BLaER1 treated with 17β-estradiol and CSF1 and Interleukin-3, amounts not matched to agents 10 nM and 100 nM (cell line): ENCODE results near the gene VARS2.

Source experiments
- H3K27ac ChIP-seq, 11 experiments: shearing (Covaris generic); formaldehyde crosslinking; 2 replicates each; pipeline ENCODE4 v1.8.1; 2022
- H3K27me3 ChIP-seq, 11 experiments: shearing (Covaris generic); formaldehyde crosslinking; 2 replicates each; pipeline ENCODE4 v1.8.1; 2022
- H3K36me3 ChIP-seq, 11 experiments: shearing (Covaris generic); formaldehyde crosslinking; 2 replicates each; pipeline ENCODE4 v1.8.1; 2022
- H3K4me1 ChIP-seq, 10 experiments: shearing (Covaris generic); formaldehyde crosslinking; 2 replicates each; pipeline ENCODE4 v1.8.1; 2022
- H3K4me2 ChIP-seq, 11 experiments: shearing (Covaris generic); formaldehyde crosslinking; 2 replicates each; pipeline ENCODE4 v1.8.1; 2022
- H3K4me3 ChIP-seq, 10 experiments: shearing (Covaris generic); formaldehyde crosslinking; 2 replicates each; pipeline ENCODE4 v1.8.1; 2022
- H3K9ac ChIP-seq, 11 experiments: shearing (Covaris generic); formaldehyde crosslinking; 2 replicates each; pipeline ENCODE4 v1.8.1; 2022
- H3K9me3 ChIP-seq, 11 experiments: shearing (Covaris generic); formaldehyde crosslinking; replicated peaks in 1 of 11; 2 replicates each; pipeline ENCODE4 v1.8.1; 2022
- H4K20me1 ChIP-seq, 11 experiments: shearing (Covaris generic); formaldehyde crosslinking; 2 replicates each; pipeline ENCODE4 v1.8.1; 2022
- Cebpa-rat ChIP-seq, 11 experiments: shearing (Covaris generic); IDR thresholded peaks; 2 replicates each; pipeline ENCODE4 v1.8.1; 2022

Gene VARS2

GRCh38 chr6:30954631-30955366 is 40.8 kb downstream of the VARS2 start:
- TF ChIP-seq Cebpa-rat (IDR thresholded peaks at IDR 0.05) = no peak
- H3K27me3 ChIP-seq = peaks cover 0 to 43% (median 8%) of the 10 kb centered on the region in 11 experiments; a peak in 10 of 22 replicates
- peak overlapping the region; percentile 81 to 95 (median 90) for H3K4me2 ChIP-seq
- peaks cover 16 to 23% (median 21%) of the 10 kb centered on the region in 10 experiments for H3K4me1 ChIP-seq
- H3K9ac ChIP-seq = peak overlapping the region; percentile 39 to 78 (median 72); a peak in 21 of 22 replicates
- H3K9me3 ChIP-seq = peaks cover 0 to 22% (median 13%) of the 10 kb centered on the region in 11 experiments; a peak in 14 of 22 replicates
- no peaks in the 10 kb centered on the region; a peak in 1 of 22 replicates for H4K20me1 ChIP-seq
- no peaks in the 10 kb centered on the region for H3K36me3 ChIP-seq
- peak overlapping the region; percentile 42 to 68 (median 56) for H3K4me3 ChIP-seq
- H3K27ac ChIP-seq = peak overlapping the region; percentile 33 to 75 (median 63); a peak in 20 of 22 replicates

DNA sequence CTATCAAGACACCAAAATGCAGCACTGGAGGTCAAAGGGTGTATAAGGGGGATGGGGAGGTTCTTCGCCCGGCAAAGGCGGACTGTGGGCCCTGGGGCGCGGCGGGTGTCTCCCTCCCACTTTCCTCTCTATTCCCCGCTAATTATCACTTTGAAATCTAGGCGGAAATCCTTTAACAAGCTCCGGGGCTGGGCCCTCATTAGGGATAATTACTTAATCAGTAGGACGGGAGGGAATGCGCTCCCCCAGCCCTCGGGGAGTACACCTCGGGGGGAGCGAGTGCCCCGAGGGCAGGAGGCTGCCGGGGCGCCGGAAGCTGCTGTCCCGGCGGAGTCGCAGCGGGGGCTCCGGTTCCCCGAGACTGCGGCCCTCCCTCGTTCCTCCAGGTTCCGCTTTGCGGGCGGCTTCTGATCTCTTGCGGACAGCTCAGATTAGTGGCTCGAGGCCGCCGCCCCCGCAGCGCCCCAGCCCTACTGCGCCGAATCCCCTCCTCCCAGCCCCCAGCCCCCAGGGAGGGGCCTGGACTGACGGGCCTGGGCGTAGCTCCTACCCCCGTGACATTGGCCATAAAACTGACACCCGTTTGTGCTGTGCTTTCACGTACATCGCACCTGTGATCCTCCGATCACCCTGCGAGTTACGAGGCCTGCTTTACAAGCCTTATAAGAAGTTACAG is 41.5 kb downstream of the VARS2 start:
- Histone ChIP-seq H3K4me3 (peak overlapping the region; percentile 42 to 68 (median 56)), H3K4me1 (peaks cover 16 to 23% (median 21%) of the 10 kb centered on the region in 10 experiments), H3K27ac (peak overlapping the region; percentile 33 to 75 (median 63); a peak in 21 of 22 replicates), H3K36me3 (no peaks in the 10 kb centered on the region), H3K9me3 (peaks cover 0 to 15% (median 8%) of the 10 kb centered on the region in 11 experiments; a peak in 13 of 22 replicates), H3K9ac (peak overlapping the region; percentile 39 to 78 (median 72)), H3K4me2 (peak overlapping the region; percentile 81 to 95 (median 90)), H4K20me1 (no peaks in the 10 kb centered on the region; a peak in 1 of 22 replicates), H3K27me3 (peaks cover 0 to 43% (median 8%) of the 10 kb centered on the region in 11 experiments; a peak in 10 of 22 replicates)
- no peak for TF ChIP-seq Cebpa-rat (IDR thresholded peaks at IDR 0.05)

GRCh38 chr6:30957716-30958115 is 43.7 kb downstream of the VARS2 start:
- TF ChIP-seq Cebpa-rat (IDR thresholded peaks at IDR 0.05) = no peak
- Histone ChIP-seq H3K4me1 (peaks cover 22 to 38% (median 32%) of the 10 kb centered on the region in 10 experiments), H3K4me3 (no peak overlapping the region), H3K9ac (no peak overlapping the region), H3K36me3 (no peaks in the 10 kb centered on the region), H3K27ac (no peak overlapping the region), H3K4me2 (no peak overlapping the region), H4K20me1 (no peaks in the 10 kb centered on the region; a peak in 1 of 22 replicates), H3K27me3 (peaks cover 0 to 34% (median 8%) of the 10 kb centered on the region in 11 experiments; a peak in 10 of 22 replicates), H3K9me3 (no peaks in the 10 kb centered on the region)

GRCh38 chr6:30960907-30961673 is 47.1 kb downstream of the VARS2 start:
- H3K36me3 ChIP-seq = no peaks in the 10 kb centered on the region
- peaks cover 5 to 34% (median 16%) of the 10 kb centered on the region in 10 experiments for H3K4me1 ChIP-seq
- H4K20me1 ChIP-seq = no peaks in the 10 kb centered on the region
- H3K27ac ChIP-seq = no peak overlapping the region
- no peaks in the 10 kb centered on the region for H3K9me3 ChIP-seq
- H3K4me2 ChIP-seq = peak overlapping the region in 5 of 11 experiments; percentile 11 to 50 (median 29); a peak in 9 of 22 replicates
- H3K9ac ChIP-seq = no peak overlapping the region
- no peak for TF ChIP-seq Cebpa-rat (IDR thresholded peaks at IDR 0.05)
- H3K27me3 ChIP-seq = peaks cover 0 to 15% (median 0%) of the 10 kb centered on the region in 11 experiments; a peak in 6 of 22 replicates
- no peak overlapping the region for H3K4me3 ChIP-seq

- no peak overlapping the region for H3K27ac ChIP-seq
- no peaks in the 10 kb centered on the region for H3K36me3 ChIP-seq
- TF ChIP-seq Cebpa-rat (IDR thresholded peaks at IDR 0.05) = no peak
- peak overlapping the region in 6 of 11 experiments; percentile 3 to 50 (median 22); a peak in 2 of 22 replicates for H3K4me2 ChIP-seq
- peaks cover 0 to 29% (median 11%) of the 10 kb centered on the region in 10 experiments; a peak in 10 of 20 replicates for H3K4me1 ChIP-seq
- H3K27me3 ChIP-seq = no peaks in the 10 kb centered on the region
- no peak overlapping the region for H3K9ac ChIP-seq
- H3K9me3 ChIP-seq = no peaks in the 10 kb centered on the region
- no peaks in the 10 kb centered on the region for H4K20me1 ChIP-seq
- no peak overlapping the region for H3K4me3 ChIP-seq
Measured at GRCh38 chr6:30962716-30963115, 48.7 kb downstream of the VARS2 start.

DNA sequence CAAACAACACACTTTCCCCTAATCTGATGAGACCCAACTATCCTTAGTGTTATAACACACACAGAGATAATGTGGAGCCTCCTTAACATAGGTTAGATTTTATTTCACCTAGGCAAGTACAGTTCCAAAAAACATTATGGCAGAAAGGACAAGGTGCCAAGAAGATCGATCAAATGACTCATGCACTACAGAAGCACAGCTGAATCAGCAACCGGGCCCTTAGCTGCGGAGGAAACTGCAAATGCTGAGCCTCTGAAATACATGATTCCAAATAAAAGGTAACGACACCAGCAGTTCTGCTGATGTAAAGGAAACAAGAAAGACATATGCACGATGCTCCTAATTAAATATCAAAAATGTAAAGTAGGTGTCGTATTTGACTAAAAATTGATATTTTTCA is 49.6 kb downstream of the VARS2 start:
- Histone ChIP-seq H3K9me3 (no peaks in the 10 kb centered on the region), H4K20me1 (no peaks in the 10 kb centered on the region), H3K4me3 (no peak overlapping the region), H3K27ac (no peak overlapping the region), H3K27me3 (no peaks in the 10 kb centered on the region), H3K4me1 (peaks cover 0 to 29% (median 11%) of the 10 kb centered on the region in 10 experiments; a peak in 10 of 20 replicates), H3K36me3 (no peaks in the 10 kb centered on the region), H3K9ac (no peak overlapping the region), H3K4me2 (peak overlapping the region in 2 of 11 experiments; percentile 27 to 45; a peak in 3 of 22 replicates)
- TF ChIP-seq Cebpa-rat (IDR thresholded peaks at IDR 0.05) = no peak

GRCh38 chr6:30964075-30964474 is 50.0 kb downstream of the VARS2 start:
- Histone ChIP-seq H4K20me1 (no peaks in the 10 kb centered on the region), H3K27ac (no peak overlapping the region), H3K9me3 (no peaks in the 10 kb centered on the region), H3K4me1 (peaks cover 0 to 32% (median 11%) of the 10 kb centered on the region in 10 experiments; a peak in 10 of 20 replicates), H3K36me3 (no peaks in the 10 kb centered on the region), H3K9ac (no peak overlapping the region), H3K4me3 (no peak overlapping the region), H3K27me3 (no peaks in the 10 kb centered on the region), H3K4me2 (peak overlapping the region in 2 of 11 experiments; percentile 27 to 45; a peak in 4 of 22 replicates)
- TF ChIP-seq Cebpa-rat (IDR thresholded peaks at IDR 0.05) = no peak

DNA sequence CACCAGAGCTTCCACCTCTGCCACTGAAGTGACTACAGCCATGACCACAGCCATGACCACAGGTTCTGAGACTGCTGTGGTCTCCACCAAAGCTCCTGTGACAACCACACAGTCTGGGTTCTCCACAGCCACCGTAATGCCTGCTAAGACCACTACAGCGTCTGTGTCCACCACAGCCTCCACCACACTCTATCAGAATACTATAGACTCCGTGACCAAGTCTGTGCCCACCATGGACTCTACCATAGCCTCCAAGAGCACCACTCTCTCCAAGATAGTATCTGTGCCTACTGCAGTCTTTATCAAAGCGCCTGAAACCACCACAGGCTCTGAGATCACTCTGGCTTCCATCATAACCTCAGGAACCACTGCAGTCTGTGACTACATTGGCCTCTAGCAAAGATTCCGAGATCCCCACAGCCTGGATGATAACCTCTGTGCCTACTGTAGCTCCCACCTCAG is 51.1 kb downstream of the VARS2 start:
- H3K36me3 ChIP-seq = no peaks in the 10 kb centered on the region
- no peaks in the 10 kb centered on the region for H3K9me3 ChIP-seq
- no peak overlapping the region for H3K4me2 ChIP-seq
- no peaks in the 10 kb centered on the region for H4K20me1 ChIP-seq
- H3K4me3 ChIP-seq = no peak overlapping the region
- H3K9ac ChIP-seq = no peak overlapping the region
- no peak for TF ChIP-seq Cebpa-rat (IDR thresholded peaks at IDR 0.05)
- H3K27me3 ChIP-seq = no peaks in the 10 kb centered on the region
- peaks cover 0 to 40% (median 11%) of the 10 kb centered on the region in 10 experiments; a peak in 10 of 20 replicates for H3K4me1 ChIP-seq
- no peak overlapping the region for H3K27ac ChIP-seq
